Measurements from ENCODE around the gene TBC1D19.
A peak's percentile ranks its signal among the peaks of the same experiment; 100 is the strongest.
"Not testable (repeated sequence)": the region's sequence is repeated elsewhere in the genome, so short reads cannot be mapped to it uniquely, and the experiment has no call there.

The TBC1D19 gene

GRCh38 chr4:26583865-26584652 lies at the start of gene TBC1D19:
TBC1D19 (plus strand) TSS chr4:26584084; CDS start chr4:26584194, 110 bp downstream.
- peak within 1 kb of the TSS; percentile 80 for H3K4me3 ChIP-seq (ENCODE audit: low read depth, low read length)

- no peak overlapping the region for H3K4me3 ChIP-seq (ENCODE audit: low read depth, low read length)
Measured at GRCh38 chr4:26542991-26543390, 40.9 kb upstream of the TBC1D19 start.

GRCh38 chr4:26544421-26544820 lies 39.5 kb upstream of the TBC1D19 start:
- no peak overlapping the region for H3K4me3 ChIP-seq (ENCODE audit: low read depth, low read length)

GRCh38 chr4:26548379-26548778 lies 35.5 kb upstream of the TBC1D19 start:
- H3K4me3 ChIP-seq (ENCODE audit: low read depth, low read length) = not testable (repeated sequence)

GRCh38 chr4:26557164-26557563 lies 26.7 kb upstream of the TBC1D19 start:
- no peak overlapping the region for H3K4me3 ChIP-seq (ENCODE audit: low read depth, low read length)

GRCh38 chr4:26558166-26558895 lies 25.6 kb upstream of the TBC1D19 start:
- no peak overlapping the region for H3K4me3 ChIP-seq (ENCODE audit: low read depth, low read length)

- no peak overlapping the region for H3K4me3 ChIP-seq (ENCODE audit: low read depth, low read length)
Measured at GRCh38 chr4:26566133-26566532, 17.8 kb upstream of the TBC1D19 start.

- H3K4me3 ChIP-seq (ENCODE audit: low read depth, low read length) = no peak overlapping the region
Measured at GRCh38 chr4:26568446-26568994, 15.4 kb upstream of the TBC1D19 start.

- no peak overlapping the region for H3K4me3 ChIP-seq (ENCODE audit: low read depth, low read length)
Measured at GRCh38 chr4:26570596-26570995, 13.3 kb upstream of the TBC1D19 start.

GRCh38 chr4:26573389-26573794 lies 10.5 kb upstream of the TBC1D19 start:
- H3K4me3 ChIP-seq (ENCODE audit: low read depth, low read length) = no peak overlapping the region

GRCh38 chr4:26574563-26574962 lies 9.3 kb upstream of the TBC1D19 start:
- H3K4me3 ChIP-seq (ENCODE audit: low read depth, low read length) = no peak overlapping the region

GRCh38 chr4:26576231-26576739 lies 7.6 kb upstream of the TBC1D19 start:
- H3K4me3 ChIP-seq (ENCODE audit: low read depth, low read length) = no peak overlapping the region

GRCh38 chr4:26577066-26577465 lies 6.8 kb upstream of the TBC1D19 start:
- H3K4me3 ChIP-seq (ENCODE audit: low read depth, low read length) = no peak overlapping the region

GRCh38 chr4:26579169-26579568 lies 4.7 kb upstream of the TBC1D19 start:
- no peak overlapping the region for H3K4me3 ChIP-seq (ENCODE audit: low read depth, low read length)

- H3K4me3 ChIP-seq (ENCODE audit: low read depth, low read length) = not testable (repeated sequence)
Measured at GRCh38 chr4:26581341-26581740, 2.5 kb upstream of the TBC1D19 start.

- H3K4me3 ChIP-seq (ENCODE audit: low read depth, low read length) = peak overlapping the region; percentile 80
Measured at GRCh38 chr4:26583538-26583864, 383 bp upstream of the TBC1D19 start.

GRCh38 chr4:26584725-26585124 lies 841 bp downstream of the TBC1D19 start:
- H3K4me3 ChIP-seq (ENCODE audit: low read depth, low read length) = peak overlapping the region; percentile 80

- no peak overlapping the region for H3K4me3 ChIP-seq (ENCODE audit: low read depth, low read length)
Measured at GRCh38 chr4:26589705-26590104, 5.8 kb downstream of the TBC1D19 start.

- no peak overlapping the region for H3K4me3 ChIP-seq (ENCODE audit: low read depth, low read length)
Measured at GRCh38 chr4:26590639-26591038, 6.8 kb downstream of the TBC1D19 start.

- not testable (repeated sequence) for H3K4me3 ChIP-seq (ENCODE audit: low read depth, low read length)
Measured at GRCh38 chr4:26593557-26593956, 9.7 kb downstream of the TBC1D19 start.

- no peak overlapping the region for H3K4me3 ChIP-seq (ENCODE audit: low read depth, low read length)
Measured at GRCh38 chr4:26594371-26594770, 10.5 kb downstream of the TBC1D19 start.

- no peak overlapping the region for H3K4me3 ChIP-seq (ENCODE audit: low read depth, low read length)
Measured at GRCh38 chr4:26594778-26595177, 10.9 kb downstream of the TBC1D19 start.

Measured in iPS-11a (cell line).